ENCODE data around the gene ME3. TPM values are rescaled to one million over a fixed set of nuclear protein-coding genes. Genes with fewer than 3 reads are reported as not detected.

Gene ME3
- total RNA-seq, 1 experiment from 2014 or later, result not detected

DNA sequence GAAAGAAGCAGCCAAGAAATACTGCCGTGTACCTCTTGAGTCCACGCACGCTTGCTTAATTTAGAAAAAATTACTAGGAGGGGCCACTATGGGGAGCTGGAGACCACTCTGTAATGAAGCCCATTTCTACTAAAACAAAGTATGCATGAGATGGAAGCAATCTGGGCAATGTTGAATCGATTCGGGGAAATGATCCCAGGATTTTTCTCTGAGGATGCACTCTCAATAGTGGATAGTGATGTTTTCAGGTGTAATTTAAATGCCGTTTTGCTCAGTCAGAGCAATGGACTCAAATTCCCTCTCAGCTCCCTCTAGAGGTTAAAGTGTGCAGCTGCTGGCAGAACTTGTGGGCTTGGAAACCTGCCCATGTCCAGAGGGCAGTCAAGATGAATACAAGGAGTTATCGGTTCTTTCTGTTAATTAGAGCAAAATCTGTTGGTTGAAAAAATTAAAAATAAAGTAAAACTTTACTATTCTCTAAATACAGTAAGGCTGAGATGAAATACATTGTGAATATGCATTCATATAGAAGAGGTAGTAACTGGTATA, 64.1 kb downstream of the ME3 start:
- in situ Hi-C loops (cut with HindIII; ENCODE audit: low pct_unique_long_range_greater_than_20kb, low sequenced_read_pairs), result no loop called here
- peak; percentile 74 for DNase-seq (ENCODE audit: low read depth, low spot score)

DNA sequence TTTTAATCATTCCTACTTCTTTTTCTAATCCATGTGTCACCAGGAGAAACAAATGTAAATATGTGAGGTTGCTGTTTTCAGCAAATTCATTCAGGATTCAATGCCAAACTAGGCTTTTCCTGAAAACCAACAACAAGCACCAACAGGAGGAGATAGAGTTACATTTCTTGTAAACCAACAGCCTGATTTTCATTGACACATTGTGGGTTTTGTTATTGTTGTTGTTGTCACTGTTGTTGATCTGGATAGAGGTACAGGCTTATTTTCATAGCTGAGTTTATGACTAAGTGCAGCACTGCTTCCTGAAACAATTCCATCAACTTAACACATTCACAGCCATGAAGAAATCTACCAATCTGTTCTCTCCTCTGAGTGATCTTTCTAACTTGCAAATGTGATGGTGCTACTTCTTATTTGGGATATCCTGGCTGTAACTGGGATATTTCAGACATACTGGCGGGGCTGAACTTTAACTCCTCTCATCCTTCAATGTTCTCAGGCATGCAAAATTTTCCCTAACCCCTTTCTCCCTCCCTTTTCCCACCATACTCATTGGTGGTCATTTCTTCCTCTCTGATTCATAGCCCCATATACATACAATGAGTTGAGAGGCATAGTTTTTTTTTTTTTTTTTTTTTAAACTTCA, 65.5 kb downstream of the ME3 start:
- DNase-seq (ENCODE audit: low read depth, low spot score), result no peak
- in situ Hi-C loops (cut with HindIII; ENCODE audit: low pct_unique_long_range_greater_than_20kb, low sequenced_read_pairs), result no loop called here

DNA sequence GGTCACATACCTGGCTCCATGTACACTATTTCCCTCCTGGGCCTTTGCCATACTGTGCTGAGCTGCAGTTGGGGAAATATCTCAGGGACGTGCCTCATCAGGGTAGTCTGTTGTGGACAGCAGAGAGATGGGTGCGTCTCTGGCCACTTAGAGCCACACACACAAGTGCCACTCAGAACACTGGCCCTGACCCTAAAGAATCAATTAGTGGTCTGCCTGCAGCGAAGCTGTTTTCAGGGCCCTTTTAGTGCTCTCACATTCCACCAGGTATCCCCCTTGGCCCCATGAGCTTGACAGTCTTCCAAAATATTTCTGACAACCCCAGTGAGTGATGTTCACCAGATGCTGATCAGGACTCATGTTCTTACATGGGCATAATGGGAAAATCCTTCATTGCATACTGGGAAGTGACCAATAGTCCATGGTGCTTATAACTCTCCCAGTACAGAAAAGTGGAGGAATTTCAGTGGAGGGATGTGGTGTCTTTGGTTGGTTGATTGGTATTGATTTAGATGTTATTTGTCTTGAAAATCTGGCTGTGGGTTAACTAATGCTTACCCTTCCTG, 66.1 kb downstream of the ME3 start:
- in situ Hi-C loops (cut with HindIII; ENCODE audit: low pct_unique_long_range_greater_than_20kb, low sequenced_read_pairs), result no loop called here
- DNase-seq (ENCODE audit: low read depth, low spot score), result no peak

DNA sequence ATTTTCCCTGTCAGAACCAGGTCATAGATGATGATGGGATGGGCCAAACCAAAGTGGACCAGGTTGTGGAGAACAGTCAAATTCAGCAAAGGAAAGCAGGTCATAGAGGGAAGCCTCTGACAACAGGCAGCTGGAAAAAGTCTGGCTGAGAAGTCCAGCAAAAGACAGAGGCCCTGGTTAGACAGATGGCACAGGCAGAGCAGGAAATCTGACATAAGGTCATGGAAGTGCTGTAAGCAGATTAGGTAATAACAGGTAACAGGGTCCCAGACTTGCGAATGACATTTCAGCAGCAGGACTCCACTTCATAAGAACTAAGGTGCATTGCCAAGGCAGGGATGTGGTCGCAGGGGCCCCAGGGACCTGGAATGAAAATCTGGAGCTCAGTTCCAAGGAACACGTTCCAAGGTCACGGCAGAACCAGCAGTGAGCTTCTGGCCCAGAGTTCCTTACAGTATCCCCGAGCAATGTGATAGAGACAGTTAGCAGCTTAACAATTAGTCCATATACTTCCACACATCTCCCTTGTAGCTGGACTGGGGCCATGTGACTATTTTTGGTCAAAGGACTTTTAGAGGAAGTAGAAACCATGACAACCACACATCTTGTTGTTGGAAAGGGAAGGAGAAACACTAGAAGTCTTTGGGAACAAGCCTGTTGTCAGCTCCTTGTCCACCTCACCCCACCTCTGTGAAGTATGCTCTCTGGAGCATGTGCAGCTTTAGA, 75.4 kb downstream of the ME3 start:
- in situ Hi-C loops (cut with HindIII; ENCODE audit: low pct_unique_long_range_greater_than_20kb, low sequenced_read_pairs), result no loop called here

DNA sequence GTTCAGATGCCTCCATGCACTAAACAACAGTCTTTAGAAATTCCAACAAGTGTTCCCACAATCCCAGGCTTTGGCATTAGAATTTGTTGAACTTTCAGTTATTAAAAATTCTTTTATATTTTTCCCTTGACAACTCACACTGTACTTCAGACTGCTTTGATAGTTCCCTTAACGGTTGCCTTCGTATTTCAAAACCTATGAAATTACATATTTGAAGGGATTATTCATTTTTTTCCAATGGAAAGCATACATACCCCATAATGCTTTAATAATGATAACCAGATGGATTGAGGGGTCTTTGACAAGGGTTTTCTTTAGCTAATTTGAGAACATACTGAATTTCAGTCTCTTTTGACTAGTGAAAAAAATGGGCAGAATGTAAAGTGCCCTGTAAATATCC, 76.5 kb downstream of the ME3 start:
- in situ Hi-C loops (cut with HindIII; ENCODE audit: low pct_unique_long_range_greater_than_20kb, low sequenced_read_pairs), result no loop called here
- DNase-seq (ENCODE audit: low read depth, low spot score), result no peak

More for the DNA sequence above, 75.4 kb downstream of the ME3 start:
- no peak for DNase-seq (ENCODE audit: low read depth, low spot score)

DNA sequence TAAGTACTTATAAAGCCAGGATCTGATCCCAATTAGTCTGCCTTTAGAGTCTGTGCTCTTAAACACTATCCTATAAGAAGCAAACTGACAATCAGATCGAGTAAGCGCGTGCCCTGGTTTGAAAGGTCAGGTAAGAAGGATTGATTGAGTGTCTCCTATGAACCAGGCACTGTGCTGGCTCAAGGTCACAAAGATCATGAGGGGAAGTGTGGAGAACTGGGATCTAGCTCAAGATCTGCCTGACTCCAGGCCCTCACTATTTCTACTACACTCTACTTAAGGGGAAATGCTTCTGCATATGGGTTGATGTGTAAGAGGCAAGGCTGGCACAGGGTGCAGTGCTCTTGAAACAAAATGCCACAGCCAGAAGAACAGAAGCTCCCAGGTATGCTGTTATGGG, 77.0 kb downstream of the ME3 start:
- no peak for DNase-seq (ENCODE audit: low read depth, low spot score)
- in situ Hi-C loops (cut with HindIII; ENCODE audit: low pct_unique_long_range_greater_than_20kb, low sequenced_read_pairs), result no loop called here

DNA sequence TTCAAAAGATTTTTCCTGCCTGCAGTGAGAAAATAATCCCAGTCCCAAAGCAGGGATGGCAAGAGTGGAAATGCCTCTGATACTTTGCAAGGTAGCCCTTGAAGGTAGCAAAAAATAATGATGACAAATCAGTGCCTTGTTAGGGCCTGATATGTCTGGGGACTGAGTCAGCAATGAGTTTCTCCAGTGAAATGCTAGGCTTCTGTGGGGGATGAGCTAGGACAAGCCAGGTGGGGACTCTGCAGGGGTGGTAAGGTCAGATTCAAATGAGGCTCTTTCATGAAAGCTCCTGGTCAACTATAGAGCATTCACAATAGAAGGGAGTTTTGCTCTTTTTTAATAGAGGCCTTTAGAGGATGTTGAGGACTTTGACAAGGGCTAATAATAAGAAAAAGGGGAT, 77.7 kb downstream of the ME3 start:
- no peak for DNase-seq (ENCODE audit: low read depth, low spot score)
- in situ Hi-C loops (cut with HindIII; ENCODE audit: low pct_unique_long_range_greater_than_20kb, low sequenced_read_pairs), result no loop called here

DNA sequence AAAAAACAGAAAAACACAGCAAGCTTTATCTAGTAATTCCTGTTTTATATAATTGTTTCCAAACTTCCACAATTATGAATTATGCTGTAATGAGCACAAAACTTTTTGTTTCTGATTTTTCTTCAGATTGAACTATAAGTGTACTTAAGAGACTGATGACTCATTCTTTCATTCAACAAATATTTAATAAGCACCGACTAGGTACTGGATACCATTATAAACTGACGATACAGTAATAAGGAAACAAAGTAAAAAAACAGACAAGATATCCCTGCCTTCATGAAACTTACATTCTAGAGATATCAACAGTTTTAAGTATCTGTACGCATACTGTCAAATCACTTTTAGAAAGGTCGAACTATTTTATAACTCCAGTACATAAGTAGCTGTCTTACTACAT, 78.6 kb downstream of the ME3 start:
- in situ Hi-C loops (cut with HindIII; ENCODE audit: low pct_unique_long_range_greater_than_20kb, low sequenced_read_pairs), result no loop called here
- DNase-seq (ENCODE audit: low read depth, low spot score), result no peak

DNA sequence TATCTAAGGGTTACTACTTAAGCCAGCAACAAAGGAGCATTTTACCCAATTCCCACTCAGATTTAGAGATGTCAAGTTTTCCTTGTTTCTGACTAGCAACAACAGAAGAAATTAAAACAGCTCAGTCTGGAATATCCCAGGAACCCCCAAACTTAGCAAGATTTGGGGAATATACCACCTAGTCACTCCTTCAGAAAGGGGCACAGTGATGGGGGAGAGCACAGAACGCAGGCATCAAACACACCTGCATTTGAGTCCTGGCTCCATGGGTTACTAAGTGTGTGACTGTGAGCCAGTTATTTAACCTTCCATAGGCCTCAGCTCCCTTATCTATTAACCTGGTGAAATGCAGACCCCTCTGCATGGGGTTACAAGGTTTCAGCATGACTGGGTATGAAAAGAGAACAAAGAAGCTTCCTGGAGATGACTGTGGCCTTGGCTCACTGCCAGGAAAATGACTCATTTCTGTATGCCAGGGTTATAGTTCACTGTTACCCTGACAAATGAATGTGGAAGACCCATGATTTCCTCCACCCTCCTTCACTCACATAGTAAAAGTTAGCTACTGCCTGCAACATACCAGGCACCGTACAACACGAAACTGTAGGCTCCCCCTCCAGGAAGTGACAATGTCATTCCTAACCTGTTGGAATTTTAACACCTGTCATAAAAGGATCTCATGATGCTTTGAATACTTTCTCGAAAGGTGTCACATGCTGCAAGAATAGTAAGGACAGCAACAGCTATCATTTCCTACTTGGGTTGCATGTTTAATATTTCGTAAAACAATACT, 79.6 kb downstream of the ME3 start:
- DNase-seq (ENCODE audit: low read depth, low spot score), result peak; percentile 56
- in situ Hi-C loops (cut with HindIII; ENCODE audit: low pct_unique_long_range_greater_than_20kb, low sequenced_read_pairs), result no loop called here

DNA sequence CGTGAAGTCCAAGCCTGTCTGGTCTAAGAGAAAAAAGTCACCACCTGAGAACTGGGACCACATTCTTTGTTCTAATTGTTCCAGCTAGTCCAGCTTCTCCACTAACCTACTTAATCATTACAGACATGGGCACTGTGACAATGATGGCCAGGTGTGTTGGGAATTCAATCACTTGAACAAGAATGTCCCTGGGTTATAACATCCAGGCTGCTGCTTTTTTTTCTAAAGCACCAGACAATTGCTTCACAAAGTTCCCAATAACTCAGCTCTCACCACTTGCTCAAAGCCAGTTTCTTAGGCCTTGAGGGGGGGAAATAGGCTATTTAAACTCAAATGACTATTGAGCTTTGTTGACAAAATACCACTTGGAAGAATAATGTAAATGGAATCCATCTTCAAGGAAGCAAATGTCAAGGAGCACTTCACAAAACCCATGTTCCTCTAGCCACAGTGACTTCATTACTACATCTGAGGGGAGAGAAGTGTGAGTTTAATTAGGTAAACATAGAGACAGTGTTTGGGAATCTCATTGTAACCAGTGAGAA, 80.3 kb downstream of the ME3 start:
- in situ Hi-C loops (cut with HindIII; ENCODE audit: low pct_unique_long_range_greater_than_20kb, low sequenced_read_pairs), result no loop called here
- no peak for DNase-seq (ENCODE audit: low read depth, low spot score)

DNA sequence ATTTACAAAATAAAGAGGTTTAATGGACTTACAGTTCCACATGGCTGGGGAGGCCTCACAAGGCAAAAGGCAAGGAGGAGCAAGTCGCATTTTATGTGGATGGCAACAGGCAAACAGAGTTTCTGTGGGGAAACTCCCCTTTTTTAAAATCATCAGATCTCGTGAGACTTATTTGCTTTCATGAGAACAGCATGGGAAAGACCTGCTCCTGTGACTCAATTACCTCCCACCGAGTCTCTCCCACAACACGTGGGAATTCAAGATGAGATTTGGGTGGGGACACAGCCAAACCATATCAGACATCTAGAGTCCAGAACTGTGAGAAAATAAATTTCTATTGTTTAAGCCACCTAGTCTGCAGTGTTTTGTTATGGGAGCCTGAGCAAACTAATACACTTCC, 80.8 kb downstream of the ME3 start:
- in situ Hi-C loops (cut with HindIII; ENCODE audit: low pct_unique_long_range_greater_than_20kb, low sequenced_read_pairs), result no loop called here

DNA sequence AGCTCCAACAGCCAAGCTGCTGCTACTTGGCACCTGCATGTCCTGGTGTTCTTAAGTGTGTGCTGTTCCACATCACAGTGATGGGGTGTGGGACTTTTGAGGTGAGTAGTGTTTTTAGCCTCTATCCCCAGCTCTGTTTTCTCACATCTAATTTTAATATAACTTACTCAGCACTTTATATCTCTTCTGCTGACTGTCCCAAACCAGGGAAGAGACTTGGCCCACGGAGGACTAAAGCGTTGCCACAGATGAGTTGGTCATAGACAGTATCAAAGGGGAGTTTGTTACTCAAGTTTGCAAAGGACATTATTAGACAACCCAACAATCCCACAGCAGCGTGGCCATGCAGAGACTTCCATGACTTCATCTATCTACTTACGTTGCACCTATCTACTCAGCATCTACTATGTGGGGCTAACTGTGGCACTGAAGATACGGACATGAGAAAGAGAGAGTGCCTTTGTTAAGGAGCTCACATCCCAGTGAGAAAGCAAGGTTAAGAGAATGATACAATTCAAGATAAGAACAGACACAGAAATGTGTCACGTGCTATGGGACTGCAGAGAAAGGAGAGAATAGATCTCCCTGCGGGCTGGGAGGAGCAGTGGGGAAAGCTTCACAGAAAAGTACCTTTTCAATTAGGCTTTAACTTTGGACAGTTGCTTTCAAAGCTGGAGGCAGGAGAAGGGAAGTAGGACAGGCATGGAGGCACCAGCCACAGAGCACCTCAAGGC, 82.4 kb downstream of the ME3 start:
- in situ Hi-C loops (cut with HindIII; ENCODE audit: low pct_unique_long_range_greater_than_20kb, low sequenced_read_pairs), result no loop called here
- no peak for DNase-seq (ENCODE audit: low read depth, low spot score)

More for the DNA sequence above, 80.8 kb downstream of the ME3 start:
- no peak for DNase-seq (ENCODE audit: low read depth, low spot score)

DNA sequence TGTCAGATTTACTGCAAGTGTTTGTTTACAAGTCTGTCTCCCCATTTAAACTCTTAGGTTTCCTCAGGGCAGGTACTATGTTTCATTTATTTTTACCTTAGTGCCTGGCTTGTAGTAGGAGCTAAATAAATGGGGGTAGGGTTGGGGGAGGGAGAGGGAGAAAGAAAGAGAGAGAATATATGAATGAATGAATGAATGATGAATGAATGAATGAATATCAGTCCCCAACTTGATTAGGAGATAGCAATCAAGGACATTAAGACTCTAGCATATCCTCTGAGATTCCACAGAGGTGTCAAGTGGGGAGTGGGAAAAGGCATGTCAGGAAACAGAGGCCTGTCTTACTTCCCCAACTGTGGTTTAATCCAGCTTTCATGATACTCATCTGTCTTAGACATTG, 83.2 kb downstream of the ME3 start:
- in situ Hi-C loops (cut with HindIII; ENCODE audit: low pct_unique_long_range_greater_than_20kb, low sequenced_read_pairs), result no loop called here
- no peak for DNase-seq (ENCODE audit: low read depth, low spot score)

DNA sequence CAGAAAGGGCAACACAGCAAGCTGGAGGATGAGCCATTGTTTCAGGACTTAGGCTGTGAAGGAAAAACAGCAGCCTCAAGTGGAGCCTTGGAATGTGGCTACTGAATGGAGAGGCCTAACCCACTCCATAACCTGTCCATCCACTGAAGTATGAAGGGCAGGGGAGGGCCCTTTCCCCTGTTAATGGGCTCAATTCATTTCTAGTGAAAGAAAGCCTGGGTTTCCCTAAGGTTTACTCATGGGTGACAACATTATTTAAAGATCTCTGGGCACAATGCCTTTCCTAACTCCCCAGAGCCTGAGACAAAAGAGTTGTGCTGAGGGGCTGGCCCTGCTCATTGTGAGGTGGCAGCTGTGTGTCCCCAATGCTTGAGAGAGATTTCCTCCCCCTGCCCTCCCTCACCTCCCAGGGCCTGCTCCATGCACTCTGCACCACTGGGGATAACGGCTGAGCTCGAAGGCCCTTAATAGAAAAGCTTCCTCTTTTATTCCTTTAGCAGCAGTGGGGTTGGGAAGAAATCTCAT, 83.8 kb downstream of the ME3 start:
- no peak for DNase-seq (ENCODE audit: low read depth, low spot score)
- in situ Hi-C loops (cut with HindIII; ENCODE audit: low pct_unique_long_range_greater_than_20kb, low sequenced_read_pairs), result no loop called here

DNA sequence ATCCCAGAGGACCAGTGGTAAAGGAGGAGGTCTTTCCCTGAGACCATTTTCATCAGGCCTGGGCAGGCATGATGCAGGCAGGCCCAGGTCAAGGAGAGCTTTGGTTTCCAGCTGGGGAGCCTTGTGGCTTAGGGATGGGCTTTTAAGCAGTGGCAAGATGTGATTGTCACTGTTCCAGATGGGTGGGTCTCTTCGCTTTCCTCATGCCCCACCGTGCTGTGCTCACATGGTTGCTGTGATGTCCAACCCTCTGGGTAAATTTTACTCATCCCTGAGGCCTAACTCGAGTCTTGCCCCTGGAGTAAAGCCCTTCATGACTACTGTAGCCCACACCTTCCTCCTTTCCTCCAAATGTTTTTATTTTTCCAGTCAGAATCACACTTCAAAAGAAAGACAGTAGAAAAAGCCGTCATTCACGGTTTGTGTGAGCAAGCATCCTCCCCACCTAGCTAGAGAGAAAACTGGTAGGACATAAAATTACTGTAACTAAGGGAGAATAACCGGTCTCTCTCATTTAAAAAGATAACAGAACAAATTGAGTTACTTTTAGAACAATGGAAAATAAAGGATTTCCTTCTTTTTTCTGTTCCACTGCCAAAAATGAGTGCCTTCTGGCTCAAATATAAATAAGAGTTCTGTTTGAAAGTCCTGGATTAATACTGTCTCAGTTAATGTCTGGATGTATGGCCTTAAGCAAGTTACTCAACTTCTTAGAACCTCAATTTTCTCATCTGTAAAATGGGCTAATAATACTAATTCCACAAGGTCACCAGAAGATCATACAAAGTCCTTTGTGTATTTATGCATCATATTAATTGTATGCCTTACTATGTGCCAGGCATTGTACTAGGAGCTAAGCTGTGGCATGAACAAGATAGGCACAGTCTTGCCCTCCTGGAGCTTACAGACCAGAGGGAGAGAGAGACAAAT, 84.9 kb downstream of the ME3 start:
- in situ Hi-C loops (cut with HindIII; ENCODE audit: low pct_unique_long_range_greater_than_20kb, low sequenced_read_pairs), result no loop called here
- DNase-seq (ENCODE audit: low read depth, low spot score), result no peak

DNA sequence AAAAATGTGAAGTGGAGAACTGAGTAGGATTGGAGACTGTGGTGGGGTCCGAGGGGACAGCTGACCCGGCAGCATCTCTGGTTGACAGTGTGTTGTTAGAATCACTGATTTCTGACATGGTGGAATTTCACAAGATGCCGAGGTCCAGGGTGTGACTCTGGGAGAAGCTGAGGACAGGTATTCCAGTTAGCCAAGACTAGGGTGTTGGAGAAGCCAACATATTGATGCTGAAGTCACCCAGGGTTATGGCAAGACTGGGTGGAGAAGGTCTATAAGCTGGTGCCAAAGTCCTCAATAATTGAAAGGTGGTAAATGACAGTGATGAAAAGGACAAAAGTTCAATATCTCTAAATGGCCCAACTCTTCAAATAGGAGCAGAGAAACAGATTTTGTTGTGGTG, 86.1 kb downstream of the ME3 start:
- in situ Hi-C loops (cut with HindIII; ENCODE audit: low pct_unique_long_range_greater_than_20kb, low sequenced_read_pairs), result no loop called here

More for the DNA sequence above, 86.1 kb downstream of the ME3 start:
- DNase-seq (ENCODE audit: low read depth, low spot score), result no peak
